HEK293 (cell line): ENCODE results near the gene CHIA.

Source experiments
- CTCF ChIA-PET: fragments of 350-600 bp; formaldehyde crosslinking; extraction: SDS; loops from one replicate; lab custom pipeline; 2021; ENCODE audit warnings: antibody characterized with exemption; lab: Yijun Ruan, JAX
- POLR2A ChIA-PET: fragments of 300-600 bp; formaldehyde crosslinking; extraction: SDS; loops from one replicate; lab custom pipeline; 2020; ENCODE audit warnings: antibody characterized with exemption, inconsistent platforms; lab: Yijun Ruan, JAX
- H3K27ac ChIP-seq: fragments of 200-500 bp; sonication (Bioruptor generic); 2 replicates; pipeline ENCODE4 v1.5.1; 2014; ENCODE audit warnings: low read depth, low read length, control low read depth, inconsistent platforms; ENCODE audit errors: extremely low read depth
- H3K36me3 ChIP-seq, 2 experiments: fragments of 200-500 bp in 1 of 2; sonication (Bioruptor generic) in 1 of 2; 1 replicate in 1 of 2; 2 replicates in 1 of 2; pipeline ENCODE4 v1.5.1; 2014 to 2017; ENCODE audit warnings: inconsistent platforms in 2 of 2, low read length in 2 of 2; ENCODE audit not compliant: control insufficient read depth in 2 of 2, insufficient read depth in 1 of 2
- H3K4me1 ChIP-seq: fragments of 200-500 bp; sonication (Bioruptor generic); 2 replicates; pipeline ENCODE4 v1.5.1; 2014; ENCODE audit warnings: mild to moderate bottlenecking, low read length, inconsistent platforms; ENCODE audit not compliant: control insufficient read depth, insufficient read depth
- H3K4me3 ChIP-seq: 2 replicates; pipeline ENCODE4 v1.5.1; 2011; ENCODE audit warnings: low read depth, mild to moderate bottlenecking, control low read depth, low read length, moderate library complexity
- H3K9me3 ChIP-seq: fragments of 200-500 bp; sonication (Bioruptor generic); 2 replicates; pipeline ENCODE4 v1.5.1; 2014; ENCODE audit warnings: low read depth, low read length, inconsistent platforms; ENCODE audit not compliant: control insufficient read depth, insufficient read depth
- ATF2 ChIP-seq: fragments of 450-650 bp; formaldehyde crosslinking; IDR thresholded peaks from 2 replicates; pipeline ENCODE4 v1.5.1; 2016; ENCODE audit warnings: missing biosample characterization, missing genetic modification characterization, low read depth
- BCL6B ChIP-seq: fragments of 450-650 bp; formaldehyde crosslinking; IDR thresholded peaks from 2 replicates; pipeline ENCODE4 v1.5.1; 2017; ENCODE audit warnings: missing biosample characterization, missing genetic modification characterization
- HOXC10 ChIP-seq: sonication (generic); formaldehyde crosslinking; IDR thresholded peaks from 2 replicates; pipeline ENCODE4 v1.8.1; 2023; ENCODE audit warnings: mild to moderate bottlenecking, missing genetic modification reagents
- MZF1 ChIP-seq: fragments of 450-650 bp; formaldehyde crosslinking; IDR thresholded peaks from 2 replicates; pipeline ENCODE4 v1.5.1; 2017; ENCODE audit warnings: missing biosample characterization, missing genetic modification characterization, borderline replicate concordance
- PRDM2 ChIP-seq: fragments of 450-650 bp; formaldehyde crosslinking; IDR thresholded peaks from 2 replicates; pipeline ENCODE4 v1.5.1; 2016; ENCODE audit warnings: missing biosample characterization, missing genetic modification characterization, borderline replicate concordance
- PRDM6 ChIP-seq: fragments of 450-650 bp; formaldehyde crosslinking; IDR thresholded peaks from 2 replicates; pipeline ENCODE4 v1.5.1; 2017; ENCODE audit warnings: missing biosample characterization, missing genetic modification characterization
- SALL2 ChIP-seq: fragments of 450-650 bp; formaldehyde crosslinking; IDR thresholded peaks from 2 replicates; pipeline ENCODE4 v1.5.0; 2017; ENCODE audit warnings: missing biosample characterization, mild to moderate bottlenecking, missing genetic modification characterization, borderline replicate concordance
- SCRT1 ChIP-seq: fragments of 450-650 bp; formaldehyde crosslinking; IDR thresholded peaks from 2 replicates; pipeline ENCODE4 v1.5.1; 2016; ENCODE audit warnings: missing biosample characterization, missing genetic modification characterization, borderline replicate concordance
- SP3 ChIP-seq: fragments of 450-650 bp; formaldehyde crosslinking; IDR thresholded peaks from 2 replicates; pipeline ENCODE4 v1.5.1; 2016; ENCODE audit warnings: missing biosample characterization, missing genetic modification characterization
- SP7 ChIP-seq: fragments of 450-650 bp; formaldehyde crosslinking; IDR thresholded peaks from 2 replicates; pipeline ENCODE4 v1.5.1; 2016; ENCODE audit warnings: missing biosample characterization, missing genetic modification characterization
- TRIM28 ChIP-seq: IDR thresholded peaks from 2 replicates; pipeline ENCODE4 v1.6.1; 2011; ENCODE audit warnings: low read length, control low read depth, borderline replicate concordance
- YY2 ChIP-seq: fragments of 450-650 bp; formaldehyde crosslinking; IDR thresholded peaks from 2 replicates; pipeline ENCODE4 v1.5.1; 2016; ENCODE audit warnings: missing biosample characterization, missing genetic modification characterization
- ZFP37 ChIP-seq: fragments of 450-650 bp; formaldehyde crosslinking; IDR thresholded peaks from 2 replicates; pipeline ENCODE4 v1.5.1; 2016; ENCODE audit warnings: missing biosample characterization, missing genetic modification characterization
- ZNF132 ChIP-seq: fragments of 450-650 bp; formaldehyde crosslinking; IDR thresholded peaks from 2 replicates; pipeline ENCODE4 v1.5.1; 2017; ENCODE audit warnings: missing biosample characterization, missing genetic modification characterization, borderline replicate concordance
- ZNF138 ChIP-seq: fragments of 450-650 bp; formaldehyde crosslinking; IDR thresholded peaks from 2 replicates; pipeline ENCODE4 v1.5.1; 2016; ENCODE audit warnings: missing biosample characterization, missing genetic modification characterization, borderline replicate concordance
- ZNF302 ChIP-seq: fragments of 450-650 bp; formaldehyde crosslinking; IDR thresholded peaks from 2 replicates; pipeline ENCODE4 v1.5.1; 2016; ENCODE audit warnings: missing biosample characterization, missing genetic modification characterization, low read depth
- ZNF530 ChIP-seq: fragments of 450-650 bp; formaldehyde crosslinking; IDR thresholded peaks from 2 replicates; pipeline ENCODE4 v1.5.1; 2016; ENCODE audit warnings: low read depth, missing biosample characterization, missing genetic modification characterization
- ZNF692 ChIP-seq: fragments of 450-650 bp; formaldehyde crosslinking; IDR thresholded peaks from 2 replicates; pipeline ENCODE4 v1.5.1; 2016; ENCODE audit warnings: missing biosample characterization, missing genetic modification characterization
- ZNF707 ChIP-seq: fragments of 450-650 bp; formaldehyde crosslinking; IDR thresholded peaks from 2 replicates; pipeline ENCODE4 v1.5.1; 2016; ENCODE audit warnings: missing biosample characterization, missing genetic modification characterization
- ZNF747 ChIP-seq: fragments of 450-650 bp; formaldehyde crosslinking; IDR thresholded peaks from 2 replicates; pipeline ENCODE4 v1.5.1; 2016; ENCODE audit warnings: missing biosample characterization, missing genetic modification characterization

Gene CHIA

GRCh38 chr1:111253876-111254275 lies 36.8 kb upstream of the CHIA start:
- TF ChIP-seq ZNF747 (tag by site-specific recombination) (no peak), SP3 (tag by site-specific recombination) (no peak), HOXC10 (no peak), SP7 (tag by site-specific recombination) (no peak), TRIM28 (no peak), ZNF707 (tag by site-specific recombination) (no peak), ZFP37 (no peak), BCL6B (tag by site-specific recombination) (no peak), PRDM2 (no peak), ZNF530 (no peak), ATF2 (no peak), MZF1 (tag by site-specific recombination) (no peak), ZNF302 (tag by site-specific recombination) (no peak), ZNF692 (no peak), ZNF132 (tag by site-specific recombination) (no peak), PRDM6 (tag by site-specific recombination) (no peak), SCRT1 (tag by site-specific recombination) (no peak), SALL2 (tag by site-specific recombination) (no peak), ZNF138 (no peak), YY2 (tag by site-specific recombination) (no peak)
- no peaks in the 10 kb centered on the region for H3K9me3 ChIP-seq
- no peaks in the 10 kb centered on the region for H3K36me3 ChIP-seq
- ChIA-PET POLR2A (no interaction called here), CTCF (interaction anchor here (0.6 to 1.1 kb wide), 4 partner anchors 28 to 90 kb away, joined by 3 to 4 read pairs (median 3); no protein-coding TSS in a partner anchor)
- H3K4me1 ChIP-seq = no peaks in the 10 kb centered on the region
- H3K4me3 ChIP-seq = no peak overlapping the region
- no peak overlapping the region for H3K27ac ChIP-seq
